ENCODE data around the gene GNB1L.

The GNB1L gene

DNA sequence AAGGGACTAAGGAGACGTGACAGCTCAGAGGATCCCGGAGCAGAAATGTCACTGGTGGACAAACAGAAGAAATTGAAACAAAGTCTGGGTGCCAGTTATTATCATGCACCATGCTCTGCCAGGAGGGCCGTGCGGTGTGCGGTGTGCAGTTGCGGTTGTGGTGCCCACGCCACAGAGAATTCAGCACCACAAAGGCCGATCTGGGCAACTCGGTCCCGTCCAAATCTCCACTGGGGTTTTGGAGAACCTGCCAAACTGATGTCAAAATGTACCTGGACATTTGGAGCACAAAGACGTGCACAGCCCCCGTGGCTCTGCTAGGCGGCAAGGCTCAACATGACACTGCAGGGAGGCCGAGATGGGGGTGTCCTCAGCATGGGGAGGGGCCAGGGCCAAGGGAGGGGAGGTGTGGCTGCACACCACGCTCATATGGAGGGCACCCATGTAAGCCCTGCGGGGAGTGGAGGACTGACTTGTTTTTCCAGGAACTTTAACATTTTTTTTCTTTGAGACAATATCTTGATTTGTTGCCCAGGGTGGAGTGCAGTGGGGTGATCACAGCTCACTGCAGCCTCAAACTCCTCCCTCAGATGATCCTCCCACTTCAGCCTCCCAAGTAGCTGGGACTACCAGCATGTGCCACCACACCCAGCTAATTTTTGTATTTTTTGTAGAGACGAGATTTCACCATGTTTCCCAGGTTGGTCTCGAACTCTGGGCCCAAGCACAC, 39.4 kb downstream of the GNB1L start:
- no peak for DNase-seq (ENCODE audit: low read depth in 2 of 2)
- TF ChIP-seq, protein P1, sequence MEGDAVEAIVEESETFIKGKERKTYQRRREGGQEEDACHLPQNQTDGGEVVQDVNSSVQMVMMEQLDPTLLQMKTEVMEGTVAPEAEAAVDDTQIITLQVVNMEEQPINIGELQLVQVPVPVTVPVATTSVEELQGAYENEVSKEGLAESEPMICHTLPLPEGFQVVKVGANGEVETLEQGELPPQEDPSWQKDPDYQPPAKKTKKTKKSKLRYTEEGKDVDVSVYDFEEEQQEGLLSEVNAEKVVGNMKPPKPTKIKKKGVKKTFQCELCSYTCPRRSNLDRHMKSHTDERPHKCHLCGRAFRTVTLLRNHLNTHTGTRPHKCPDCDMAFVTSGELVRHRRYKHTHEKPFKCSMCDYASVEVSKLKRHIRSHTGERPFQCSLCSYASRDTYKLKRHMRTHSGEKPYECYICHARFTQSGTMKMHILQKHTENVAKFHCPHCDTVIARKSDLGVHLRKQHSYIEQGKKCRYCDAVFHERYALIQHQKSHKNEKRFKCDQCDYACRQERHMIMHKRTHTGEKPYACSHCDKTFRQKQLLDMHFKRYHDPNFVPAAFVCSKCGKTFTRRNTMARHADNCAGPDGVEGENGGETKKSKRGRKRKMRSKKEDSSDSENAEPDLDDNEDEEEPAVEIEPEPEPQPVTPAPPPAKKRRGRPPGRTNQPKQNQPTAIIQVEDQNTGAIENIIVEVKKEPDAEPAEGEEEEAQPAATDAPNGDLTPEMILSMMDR (IDR thresholded peaks at IDR 0.05; ENCODE audit: low read depth, low read length) = no peak
- H3K4me3 ChIP-seq (replicated peaks in 1 of 2; ENCODE audit: low read depth in 2 of 2, low read length in 2 of 2) = no peak overlapping the region

DNA sequence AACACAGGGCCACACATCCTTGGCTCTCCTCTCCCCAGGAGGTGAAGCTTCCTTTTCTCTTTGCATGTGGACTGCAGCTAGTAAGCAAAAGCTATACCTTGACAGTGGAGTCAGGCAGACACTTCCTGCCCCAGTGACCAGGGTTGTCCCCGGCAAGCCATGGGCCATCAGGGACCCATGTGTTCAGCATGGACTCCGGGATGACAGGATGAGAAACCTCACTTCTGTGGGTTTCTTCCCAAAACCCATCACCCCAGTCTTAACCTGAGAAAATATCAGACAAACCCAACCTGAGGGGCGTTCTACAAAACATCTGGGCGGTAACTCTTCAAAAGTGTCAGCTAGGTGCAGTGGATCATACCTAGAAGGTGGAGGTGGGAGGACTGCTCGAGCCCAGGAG, 40.2 kb downstream of the GNB1L start:
- TF ChIP-seq, protein P1 (IDR thresholded peaks at IDR 0.05; ENCODE audit: low read depth, low read length) = no peak
- no peak for DNase-seq (ENCODE audit: low read depth in 2 of 2)
- no peak overlapping the region for H3K4me3 ChIP-seq (replicated peaks in 1 of 2; ENCODE audit: low read depth in 2 of 2, low read length in 2 of 2)

DNA sequence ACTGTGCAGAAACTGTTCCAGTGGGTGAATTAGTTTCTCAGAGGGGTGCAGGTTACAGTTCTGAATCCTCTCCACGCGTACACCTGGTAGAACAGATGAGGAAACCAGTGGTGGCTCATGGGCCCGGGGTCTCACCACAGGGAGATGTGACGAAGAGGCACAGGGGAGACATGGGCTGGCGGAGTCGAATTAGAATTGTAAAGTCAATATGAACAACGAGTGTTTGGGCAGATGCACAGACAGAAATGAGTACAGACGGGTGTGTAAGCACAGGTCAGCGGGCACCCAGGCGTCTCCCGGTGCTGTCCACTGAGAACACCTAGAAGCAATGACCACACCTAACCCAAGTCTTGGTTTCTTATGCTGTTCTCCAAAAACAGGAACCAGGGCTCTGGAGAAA, 41.8 kb downstream of the GNB1L start:
- no peak for DNase-seq (ENCODE audit: low read depth in 2 of 2)
- H3K4me3 ChIP-seq (replicated peaks in 1 of 2; ENCODE audit: low read depth in 2 of 2, low read length in 2 of 2) = no peak overlapping the region
- TF ChIP-seq, protein P1 (IDR thresholded peaks at IDR 0.05; ENCODE audit: low read depth, low read length) = no peak

DNA sequence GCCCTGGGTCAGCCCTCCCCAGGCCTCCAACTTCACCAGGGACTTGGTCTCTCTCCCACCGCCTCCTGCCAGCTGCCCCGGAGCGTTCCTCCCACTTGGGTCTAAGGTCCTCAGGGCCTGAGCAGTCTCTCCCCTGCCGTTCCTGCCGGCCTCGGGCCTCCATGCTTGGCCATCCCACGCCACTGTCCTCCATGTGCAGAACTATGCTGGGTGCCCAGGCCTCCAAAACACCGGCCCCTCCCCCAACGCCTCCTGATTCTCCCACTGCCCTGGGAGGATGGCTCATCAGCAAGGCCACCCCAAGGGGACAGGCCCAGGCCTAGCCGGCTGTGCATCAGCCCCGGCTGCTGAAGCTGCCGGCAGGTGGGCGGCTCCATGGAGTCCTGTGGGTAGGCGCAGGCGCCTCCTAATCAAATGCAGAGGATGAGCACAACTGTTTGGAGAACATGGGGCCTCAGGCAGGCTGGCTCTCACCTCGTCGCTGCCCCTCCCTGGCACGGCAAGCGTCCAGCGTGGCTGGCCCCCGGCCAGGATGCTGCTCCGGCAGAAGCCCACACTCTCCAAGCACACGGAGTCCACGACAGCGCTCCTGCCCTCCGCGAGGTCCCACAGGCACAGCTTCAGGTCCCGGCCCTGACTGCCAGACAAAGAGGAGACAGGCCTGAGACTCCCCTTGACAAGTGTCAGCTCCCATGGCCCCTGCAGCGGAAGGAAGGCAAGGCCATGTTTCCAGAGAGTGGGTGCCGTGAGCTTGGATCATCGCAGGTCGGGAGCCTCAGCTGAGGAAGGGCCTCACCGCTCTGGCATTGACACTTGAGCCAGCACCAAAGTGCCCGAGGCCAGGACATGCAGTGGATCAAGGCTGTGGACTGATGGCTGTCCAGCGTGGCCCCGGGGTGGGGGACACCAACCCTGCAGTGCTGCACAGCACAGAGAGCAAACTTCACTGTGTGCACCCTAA, 42.6 kb downstream of the GNB1L start:
- no peak overlapping the region for H3K4me3 ChIP-seq (replicated peaks in 1 of 2; ENCODE audit: low read depth in 2 of 2, low read length in 2 of 2)
- TF ChIP-seq, protein P1 (IDR thresholded peaks at IDR 0.05; ENCODE audit: low read depth, low read length) = no peak
- no peak for DNase-seq (ENCODE audit: low read depth in 2 of 2)

DNA sequence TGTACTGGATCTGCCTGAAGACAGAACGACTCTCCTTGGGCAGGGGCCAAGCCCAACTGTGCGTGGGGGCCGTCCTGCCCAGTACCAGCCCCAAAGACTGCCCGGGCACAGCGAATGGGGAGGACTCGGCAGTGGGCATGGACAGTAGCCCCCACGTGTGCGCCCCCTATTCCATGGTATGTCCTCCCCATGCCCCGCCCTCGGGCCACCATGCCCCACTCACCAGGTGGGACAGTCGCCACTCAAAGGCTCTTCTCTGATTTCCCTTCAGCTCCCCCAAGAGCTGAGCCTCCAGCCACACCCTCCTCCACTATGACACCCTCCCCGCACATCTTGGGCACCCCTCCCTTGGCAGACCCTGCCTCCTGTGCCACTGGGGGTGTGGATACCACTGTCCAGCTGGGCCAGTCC, 43.5 kb downstream of the GNB1L start:
- TF ChIP-seq, protein P1 (IDR thresholded peaks at IDR 0.05; ENCODE audit: low read depth, low read length) = no peak
- no peak for DNase-seq (ENCODE audit: low read depth in 2 of 2)
- H3K4me3 ChIP-seq (replicated peaks in 1 of 2; ENCODE audit: low read depth in 2 of 2, low read length in 2 of 2) = no peak overlapping the region

DNA sequence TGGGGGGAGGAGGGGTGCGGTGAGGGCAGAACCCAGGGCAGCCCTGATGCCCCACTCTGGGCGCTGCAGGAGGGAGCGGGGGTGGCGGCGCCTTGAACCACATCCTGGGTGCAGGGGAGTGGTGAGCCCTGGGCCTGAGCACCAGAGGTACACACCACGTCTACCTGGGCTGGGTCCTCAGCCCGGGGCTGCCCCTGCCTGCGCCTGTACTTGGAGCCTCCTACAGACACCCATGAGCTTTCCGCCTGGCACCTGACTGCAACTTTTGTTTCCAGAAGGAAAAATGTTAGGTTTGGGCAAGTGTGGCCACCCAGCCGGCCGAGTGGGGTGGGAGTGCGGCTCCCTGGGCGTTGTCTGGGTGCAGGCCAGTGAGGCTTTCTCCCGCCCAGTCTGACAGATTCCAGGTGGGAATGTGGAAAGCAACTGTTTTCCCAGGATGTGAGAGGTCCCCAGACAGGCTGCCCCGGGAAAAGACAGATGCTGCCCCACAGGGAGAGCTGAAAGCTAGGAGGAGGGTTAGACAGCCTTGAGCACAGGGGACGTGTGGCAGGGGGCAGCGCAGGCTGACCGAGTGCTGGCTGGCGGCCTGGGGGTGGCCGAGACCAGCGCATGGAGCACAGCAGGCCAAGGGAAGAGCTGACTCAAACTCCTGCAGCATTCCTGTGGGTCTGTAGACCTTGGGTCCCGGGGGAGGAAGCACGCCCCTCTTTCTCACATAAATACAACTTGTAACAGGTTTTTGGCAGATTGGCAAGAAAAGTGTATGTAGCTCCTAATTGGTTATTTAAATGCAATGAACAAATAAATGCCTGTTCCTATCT, 44.1 kb downstream of the GNB1L start:
- TF ChIP-seq, protein P1 (IDR thresholded peaks at IDR 0.05; ENCODE audit: low read depth, low read length) = no peak
- DNase-seq (ENCODE audit: low read depth in 2 of 2) = peak; percentile 54 to 58
- H3K4me3 ChIP-seq (replicated peaks in 1 of 2; ENCODE audit: low read depth in 2 of 2, low read length in 2 of 2) = no peak overlapping the region

All from cardiac fibroblast (primary cell).